SU-DHL-6 (cell line): ENCODE results near the gene CASP9.
"Not testable (repeated sequence)": the region's sequence is repeated elsewhere in the genome, so short reads cannot be mapped to it uniquely, and the experiment has no call there.

Source experiments
- EZH2phosphoT487 ChIP-seq: fragments of 200-600 bp; sonication (generic), shearing (Covaris generic); conservative IDR thresholded peaks from 2 replicates; pipeline ENCODE4 v1.6.1; 2018; ENCODE audit warnings: mild to moderate bottlenecking, antibody characterized with exemption, low read length, moderate library complexity, mixed read lengths
- TF ChIP-seq, protein P1 (sequence below): fragments of 200-600 bp; sonication (generic); IDR thresholded peaks from one replicate; pipeline ENCODE4 v1.5.1; 2017; ENCODE audit warnings: antibody characterized with exemption, mild to moderate bottlenecking, low read length, moderate library complexity; ENCODE audit not compliant: insufficient read depth, poor library complexity, severe bottlenecking

DNA sequence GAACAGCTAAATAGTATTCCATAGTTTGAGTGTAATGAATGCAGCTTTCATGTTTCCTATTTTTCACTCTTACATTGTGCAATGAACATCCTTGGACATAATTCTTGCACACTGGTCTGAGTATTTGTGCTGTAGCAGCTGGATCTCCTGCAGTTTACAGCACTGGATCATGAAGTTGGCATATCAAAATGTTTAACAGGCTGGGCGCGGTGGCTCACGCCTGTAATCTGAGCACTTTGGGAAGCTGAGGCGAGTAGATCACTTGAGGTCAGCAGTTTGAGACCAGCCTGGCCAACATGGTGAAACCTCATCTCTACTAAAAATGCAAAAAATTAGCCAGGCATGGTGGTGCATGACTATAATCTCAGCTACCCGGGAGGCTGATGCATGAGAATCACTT is 52.9 kb downstream of the CASP9 start:
- TF ChIP-seq, protein P1, sequence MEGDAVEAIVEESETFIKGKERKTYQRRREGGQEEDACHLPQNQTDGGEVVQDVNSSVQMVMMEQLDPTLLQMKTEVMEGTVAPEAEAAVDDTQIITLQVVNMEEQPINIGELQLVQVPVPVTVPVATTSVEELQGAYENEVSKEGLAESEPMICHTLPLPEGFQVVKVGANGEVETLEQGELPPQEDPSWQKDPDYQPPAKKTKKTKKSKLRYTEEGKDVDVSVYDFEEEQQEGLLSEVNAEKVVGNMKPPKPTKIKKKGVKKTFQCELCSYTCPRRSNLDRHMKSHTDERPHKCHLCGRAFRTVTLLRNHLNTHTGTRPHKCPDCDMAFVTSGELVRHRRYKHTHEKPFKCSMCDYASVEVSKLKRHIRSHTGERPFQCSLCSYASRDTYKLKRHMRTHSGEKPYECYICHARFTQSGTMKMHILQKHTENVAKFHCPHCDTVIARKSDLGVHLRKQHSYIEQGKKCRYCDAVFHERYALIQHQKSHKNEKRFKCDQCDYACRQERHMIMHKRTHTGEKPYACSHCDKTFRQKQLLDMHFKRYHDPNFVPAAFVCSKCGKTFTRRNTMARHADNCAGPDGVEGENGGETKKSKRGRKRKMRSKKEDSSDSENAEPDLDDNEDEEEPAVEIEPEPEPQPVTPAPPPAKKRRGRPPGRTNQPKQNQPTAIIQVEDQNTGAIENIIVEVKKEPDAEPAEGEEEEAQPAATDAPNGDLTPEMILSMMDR, result not testable (repeated sequence)
- TF ChIP-seq EZH2phosphoT487, result not testable (repeated sequence)
